Skeletal muscle cell (primary cell): ENCODE measurements around the gene DENND2D.

Source experiments
- DNase-seq: peaks from one replicate; pipeline ENCODE4 v3.0.0-alpha.2; 2010; ENCODE audit warnings: low read depth
- H3K4me3 ChIP-seq: 2 replicates; pipeline ENCODE4 v1.5.1; 2011; ENCODE audit warnings: low read depth, mild to moderate bottlenecking, control low read depth, low read length, moderate library complexity

The DENND2D gene

DNA sequence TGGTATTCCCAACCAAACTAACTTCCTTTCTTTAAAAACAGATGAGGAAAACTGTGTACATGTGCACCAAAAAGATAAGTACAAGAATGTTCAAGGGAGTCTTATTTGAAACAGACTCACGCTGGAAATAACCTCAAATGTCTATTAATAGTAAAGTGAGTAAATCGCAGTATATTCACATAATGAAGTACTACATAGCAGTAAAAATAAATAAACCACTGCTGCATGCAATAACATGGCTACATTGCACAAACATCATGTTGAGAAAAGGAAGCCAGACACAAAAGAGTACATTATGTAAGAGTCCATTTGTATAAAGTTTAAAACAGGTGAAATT, 5.2 kb upstream of the DENND2D start:
- no peak for DNase-seq
- no peak overlapping the region for H3K4me3 ChIP-seq

DNA sequence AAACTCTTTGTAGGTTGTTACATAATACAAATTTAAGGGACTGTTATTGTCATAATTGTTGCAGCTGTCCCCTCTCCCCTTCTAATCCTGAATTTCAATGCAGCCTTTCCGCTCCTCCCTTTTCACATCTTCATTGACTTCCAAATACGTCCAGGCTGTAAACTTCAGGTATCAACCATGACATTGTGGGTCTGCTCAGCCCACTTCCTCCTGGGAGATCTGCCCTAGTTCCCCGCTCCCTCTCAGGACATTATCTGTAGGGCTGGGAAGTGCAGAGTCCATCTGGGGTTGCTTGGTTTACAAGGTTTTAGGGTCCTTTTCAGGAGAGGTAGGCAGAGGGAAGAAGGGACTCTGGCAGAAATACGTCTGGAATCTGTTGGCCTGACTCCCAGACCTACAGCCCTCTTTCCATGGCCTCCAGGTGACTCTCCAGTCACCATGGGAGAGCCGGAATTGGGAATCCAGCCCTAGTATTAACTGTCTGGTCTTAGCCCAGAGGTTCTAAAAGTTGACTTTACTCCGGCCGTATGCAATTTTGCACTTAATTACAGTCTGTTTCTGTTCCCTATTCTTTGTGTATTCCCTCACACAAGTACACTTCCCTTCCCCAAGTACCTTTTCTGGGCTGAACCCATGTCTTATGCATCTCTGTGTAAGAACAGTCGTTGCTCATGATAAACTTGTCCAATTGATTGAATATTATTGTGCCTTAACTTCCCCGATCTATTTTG, 4.7 kb upstream of the DENND2D start:
- no peak overlapping the region for H3K4me3 ChIP-seq
- no peak for DNase-seq

DNA sequence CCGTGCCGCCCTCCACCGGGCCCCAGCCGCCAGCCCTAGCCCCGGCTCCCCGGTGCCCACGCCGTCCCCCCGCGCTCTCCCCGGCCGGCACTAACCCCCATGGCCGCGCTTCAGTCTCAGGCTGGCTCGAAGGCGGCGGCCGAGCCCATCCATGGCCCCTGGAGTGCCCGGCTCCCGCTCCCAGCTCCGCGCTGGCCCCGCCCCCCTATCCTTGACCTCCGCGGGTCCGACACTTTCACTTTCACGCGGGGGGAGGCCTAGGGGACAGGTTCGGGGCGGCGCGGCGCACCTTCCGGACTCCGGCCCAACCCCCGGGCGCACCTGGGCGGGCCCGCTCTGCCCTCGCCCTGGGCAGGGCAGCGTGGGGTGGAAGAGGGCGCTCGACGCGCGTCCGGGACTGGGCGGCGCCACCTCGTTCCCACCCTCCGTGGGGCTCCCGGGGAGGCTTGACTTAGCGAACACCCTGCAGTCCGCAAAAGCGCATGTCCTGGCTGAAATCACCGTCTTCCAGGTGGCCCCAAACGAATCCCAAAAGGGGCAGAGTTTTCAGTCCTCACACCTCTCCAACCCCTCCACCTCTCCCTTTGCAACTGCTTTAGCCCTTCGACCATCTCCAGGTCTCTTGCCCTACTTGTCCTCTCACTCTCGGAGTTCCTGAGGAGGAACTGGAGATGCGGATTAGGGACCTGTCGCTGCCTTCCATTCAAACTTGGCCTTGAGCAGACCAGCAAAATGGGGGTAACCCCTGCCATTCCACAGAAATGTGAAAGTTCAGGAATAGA, 3.9 kb upstream of the DENND2D start:
- DNase-seq: no peak

DNA sequence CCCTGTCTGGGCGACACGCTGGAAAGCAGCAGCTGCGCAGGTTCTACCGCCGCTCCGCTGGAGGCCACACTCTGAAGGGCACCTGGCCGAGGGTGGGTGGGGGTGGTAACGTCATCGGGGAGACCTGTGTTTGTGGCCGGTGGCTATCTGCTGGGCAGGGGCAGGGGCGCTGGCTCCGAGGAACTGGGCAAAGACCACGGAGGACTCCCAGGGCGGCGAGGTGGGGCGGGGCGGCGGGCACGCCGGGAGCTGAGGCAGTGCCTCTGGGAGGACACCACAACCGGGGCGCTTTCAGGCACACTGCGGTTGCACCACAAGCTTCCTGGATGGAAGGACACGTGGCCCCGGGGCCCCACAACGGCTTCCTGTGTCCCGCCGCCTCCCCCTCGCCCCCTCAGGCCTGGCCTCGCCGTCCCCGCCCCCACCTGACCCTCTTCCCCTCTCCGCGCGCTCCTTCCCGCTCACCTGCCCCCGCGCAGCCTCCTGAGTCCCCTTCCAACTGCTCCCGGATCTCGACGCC, 3.3 kb upstream of the DENND2D start:
- H3K4me3 ChIP-seq: peak overlapping the region; percentile 59
- DNase-seq: no peak

More for the DNA sequence above, 3.9 kb upstream of the DENND2D start:
- peak overlapping the region; percentile 59 for H3K4me3 ChIP-seq

DNA sequence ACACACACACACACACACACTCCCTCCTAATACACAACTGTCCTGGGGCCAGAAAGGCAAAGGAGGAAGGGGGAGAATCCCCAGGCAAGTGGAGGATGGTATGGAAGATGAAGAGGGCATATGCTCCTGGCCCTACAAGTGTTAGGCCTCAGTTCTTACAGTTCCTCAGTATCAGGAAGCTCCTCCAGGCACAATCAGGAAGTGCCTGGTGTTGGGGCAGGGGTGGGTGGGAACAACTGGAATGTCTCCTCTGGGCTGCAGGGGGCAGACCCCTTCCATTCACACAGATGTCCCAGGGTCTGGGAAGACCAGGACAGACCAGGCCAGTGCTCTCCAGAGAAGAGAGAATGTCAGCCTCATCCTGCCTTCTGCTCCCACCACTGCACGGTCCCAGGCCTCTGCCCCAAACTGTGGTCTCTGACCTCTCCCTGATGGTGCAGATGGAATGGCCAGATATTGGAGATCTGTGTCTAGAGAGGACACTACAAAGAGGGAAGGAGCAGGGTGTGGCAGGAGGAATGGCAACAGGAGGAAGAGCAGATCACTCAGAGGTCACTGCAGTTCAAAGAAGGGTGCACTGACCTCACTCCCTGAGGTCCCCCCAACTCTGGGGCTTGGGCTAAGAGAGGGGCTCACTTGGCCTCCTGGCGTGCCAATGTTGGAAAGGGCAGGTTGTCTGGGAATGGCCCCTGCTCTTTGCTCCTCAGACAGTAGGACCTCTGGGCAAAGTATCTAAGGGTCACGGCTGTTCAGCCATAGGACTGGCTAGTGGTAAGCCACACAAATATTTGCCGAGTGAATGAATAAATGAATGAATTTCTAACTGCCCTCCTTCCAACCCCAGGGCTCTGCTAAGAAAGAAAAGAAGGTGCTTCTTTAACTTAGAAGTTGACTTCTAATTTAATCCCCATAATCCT, 2.5 kb upstream of the DENND2D start:
- no peak for DNase-seq
- H3K4me3 ChIP-seq: no peak overlapping the region

DNA sequence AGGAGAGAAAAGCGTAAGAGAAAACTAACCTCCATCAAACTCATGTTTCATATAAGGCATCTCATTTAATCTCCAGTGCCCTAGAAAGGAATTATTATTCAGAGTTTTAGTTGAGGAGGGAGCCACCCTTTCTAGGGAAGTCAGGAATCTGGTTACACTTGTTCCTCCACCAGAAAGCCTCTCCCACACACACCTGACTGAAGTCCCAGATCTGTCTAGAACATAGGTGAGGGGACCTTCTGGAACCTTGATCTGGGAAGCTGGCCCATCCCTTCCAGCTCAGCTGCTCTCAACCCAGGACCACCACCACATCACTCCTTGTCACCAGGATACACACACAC, 1.9 kb upstream of the DENND2D start:
- DNase-seq: no peak
- no peak overlapping the region for H3K4me3 ChIP-seq

DNA sequence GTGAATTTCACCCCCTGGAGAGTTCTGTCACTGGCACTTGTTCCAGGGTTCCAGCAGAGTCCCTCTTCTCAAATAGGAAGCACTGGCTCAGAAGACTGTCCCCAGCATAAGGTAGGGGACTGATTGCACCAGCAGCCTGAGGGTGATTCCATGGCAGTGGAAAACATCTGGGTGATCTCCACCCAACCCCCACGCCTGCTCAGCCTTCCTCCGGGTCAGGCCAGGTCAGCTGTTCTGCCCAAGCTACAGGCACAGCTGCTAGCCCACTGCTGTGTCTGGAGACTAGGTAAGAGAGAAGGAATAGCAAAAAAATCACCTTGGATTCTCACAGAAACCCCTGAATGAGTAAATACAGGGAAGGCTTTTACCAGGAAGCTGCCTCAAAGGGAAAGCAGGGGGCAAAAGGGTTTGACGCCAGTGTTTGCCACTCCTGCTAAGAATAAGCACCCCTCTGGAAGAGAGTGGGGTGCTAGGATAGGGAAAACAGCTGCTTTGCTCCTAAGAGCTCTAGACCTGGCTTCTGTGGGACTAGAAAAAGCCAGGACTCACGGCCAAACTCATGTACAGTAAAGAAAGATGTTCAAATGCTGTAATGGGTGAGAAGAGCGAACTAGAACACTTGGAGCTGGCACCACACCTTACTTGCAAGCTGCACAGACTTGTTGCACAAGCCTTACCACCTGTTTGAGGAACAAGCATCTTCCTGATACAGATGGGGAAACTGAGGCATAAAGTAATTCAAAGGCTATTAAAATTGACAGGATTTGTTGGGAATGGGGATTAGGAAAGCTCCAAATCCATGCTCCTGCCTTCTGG, 1.0 kb upstream of the DENND2D start:
- DNase-seq: no peak
- H3K4me3 ChIP-seq: no peak overlapping the region

DNA sequence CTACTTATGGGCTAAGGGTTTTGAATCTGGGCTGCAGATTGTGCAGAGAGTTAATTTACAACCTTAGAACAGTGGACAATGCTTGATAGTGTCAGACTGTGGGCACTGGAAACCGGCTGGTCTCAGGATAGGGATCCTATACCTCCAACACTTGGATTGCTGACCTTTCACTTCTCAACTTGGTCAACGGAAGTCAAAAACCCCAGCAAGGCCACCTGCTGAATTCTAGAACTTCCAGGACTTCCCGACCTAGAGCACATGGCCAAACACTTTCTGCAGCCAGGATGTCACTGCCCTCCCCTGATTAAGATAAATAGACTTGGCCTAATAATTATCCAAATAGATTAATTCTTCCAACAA, 336 bp upstream of the DENND2D start:
- H3K4me3 ChIP-seq: no peak overlapping the region
- no peak for DNase-seq

DNA sequence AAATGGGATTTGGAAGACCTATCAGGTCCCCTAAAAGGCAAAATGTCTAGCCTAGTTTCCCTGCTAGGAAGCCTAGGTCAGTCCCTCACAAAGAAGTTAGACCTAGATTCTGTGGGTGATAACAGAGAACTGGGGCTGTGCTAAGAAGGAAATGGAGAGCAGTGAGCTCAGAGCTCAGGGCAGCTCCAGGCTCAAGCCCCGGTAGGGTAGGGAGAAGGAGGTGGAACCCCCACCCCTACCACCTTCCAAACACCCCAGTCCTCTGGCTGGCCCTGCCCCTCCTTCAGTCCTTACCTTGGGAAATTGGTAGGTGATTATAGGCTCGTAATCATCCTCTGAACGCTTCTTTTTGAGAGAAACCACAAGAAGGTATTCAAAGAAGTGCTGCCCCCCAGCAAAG, 1.1 kb downstream of the DENND2D start:
- no peak for DNase-seq
- H3K4me3 ChIP-seq: no peak overlapping the region

DNA sequence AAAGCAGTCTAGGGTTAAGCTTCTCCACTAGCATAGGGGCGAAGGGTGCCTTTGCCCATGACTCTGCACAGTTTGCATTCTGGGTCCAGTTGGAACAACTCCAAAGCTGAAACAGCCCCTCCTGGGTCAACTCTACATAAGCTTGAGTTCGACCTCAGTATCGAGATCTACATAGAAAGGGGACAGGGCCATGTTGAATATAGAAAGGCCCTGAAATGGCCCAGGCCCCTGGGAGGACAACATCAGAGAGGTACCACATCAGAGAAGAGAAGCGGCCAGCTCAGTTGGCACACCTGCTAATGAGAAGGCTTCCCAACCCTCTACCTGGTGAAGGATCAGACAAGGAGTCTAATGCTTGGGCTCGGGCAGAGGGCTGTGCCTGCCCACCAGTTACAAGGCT, 1.6 kb downstream of the DENND2D start:
- no peak overlapping the region for H3K4me3 ChIP-seq
- no peak for DNase-seq

DNA sequence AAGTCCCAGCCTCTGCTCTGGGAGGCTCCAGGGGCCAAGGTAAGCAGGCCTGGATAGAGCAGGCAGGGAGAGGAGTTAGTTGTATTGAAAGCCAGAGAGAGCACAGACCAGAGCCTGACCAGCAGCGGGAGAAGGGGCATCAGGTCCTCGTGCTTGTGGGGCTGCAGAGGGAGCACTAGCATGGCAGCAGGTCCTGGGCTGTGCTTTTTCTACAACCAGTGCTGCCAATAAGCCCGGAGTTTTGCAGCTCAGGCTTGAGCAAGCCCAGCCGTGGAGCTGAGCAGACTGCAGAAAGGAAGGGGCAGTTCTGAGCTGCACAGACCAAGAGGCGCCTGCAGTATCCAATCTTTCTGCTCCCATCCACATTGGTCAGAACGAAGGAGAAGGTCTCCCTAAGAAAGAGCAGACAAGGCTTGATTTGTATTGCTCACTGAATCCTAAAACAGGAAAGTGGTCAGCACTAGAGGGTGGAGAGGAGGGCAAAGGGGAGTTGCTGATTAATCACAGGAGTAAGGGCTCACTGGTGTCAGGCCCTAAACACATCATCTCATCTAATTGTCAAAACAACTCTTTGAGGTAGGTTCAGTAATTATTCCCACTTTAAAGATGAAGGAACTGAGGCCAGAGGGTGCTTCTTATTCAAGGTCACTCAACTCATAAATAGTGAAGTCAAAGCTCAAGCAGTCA, 2.7 kb downstream of the DENND2D start:
- no peak overlapping the region for H3K4me3 ChIP-seq
- DNase-seq: no peak

DNA sequence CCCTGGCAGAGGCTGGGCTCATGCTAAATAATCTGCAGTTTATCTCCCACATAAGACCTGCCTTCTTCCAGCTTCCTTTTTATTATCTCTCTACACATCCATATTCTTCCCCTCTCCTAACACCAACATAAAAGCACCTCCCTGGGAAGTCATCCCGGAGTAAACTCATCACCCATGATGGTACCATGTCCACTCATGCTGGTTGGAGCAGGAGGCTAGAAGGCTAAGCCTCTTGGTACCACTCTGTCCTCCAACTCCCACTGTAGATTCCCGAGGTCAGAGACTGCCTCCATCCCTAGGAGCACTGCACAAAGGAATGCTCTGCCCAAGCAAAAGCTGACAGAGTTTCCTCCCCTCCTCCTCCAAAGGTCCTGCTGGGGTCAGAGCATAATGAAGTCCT, 4.2 kb downstream of the DENND2D start:
- H3K4me3 ChIP-seq: no peak overlapping the region
- no peak for DNase-seq

DNA sequence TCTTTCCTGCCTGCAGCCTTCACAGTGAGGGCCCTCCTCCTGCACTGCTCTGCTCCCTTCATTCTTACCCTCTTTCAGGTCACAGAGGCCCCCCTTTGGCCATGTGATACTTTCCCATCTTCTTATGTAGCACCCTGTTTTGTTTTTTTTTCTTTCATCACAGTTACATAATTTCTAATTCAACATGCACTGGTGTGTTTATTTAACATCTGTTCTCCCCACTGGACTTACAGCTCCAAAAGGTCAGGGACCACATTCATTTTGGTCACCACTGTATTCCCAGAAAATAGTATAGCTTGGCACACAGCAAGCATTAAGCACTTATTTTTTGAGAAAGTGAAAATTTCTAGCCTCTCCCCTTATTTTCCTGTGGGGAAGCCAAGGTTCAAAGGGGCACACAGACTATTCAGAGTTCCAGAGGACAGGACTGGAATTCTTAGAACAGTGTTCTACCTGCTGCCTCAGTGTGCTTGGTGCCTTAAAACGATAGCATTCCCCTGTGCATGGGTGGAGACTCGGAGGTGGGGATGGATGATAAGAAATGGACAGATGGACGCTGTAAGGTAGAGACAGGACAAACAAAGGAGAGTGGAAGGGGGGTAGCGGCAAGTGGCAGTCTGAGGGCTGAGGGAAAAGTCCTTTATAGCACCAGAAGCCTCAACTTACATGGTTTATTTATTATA, 5.3 kb downstream of the DENND2D start:
- no peak overlapping the region for H3K4me3 ChIP-seq
- no peak for DNase-seq

DNA sequence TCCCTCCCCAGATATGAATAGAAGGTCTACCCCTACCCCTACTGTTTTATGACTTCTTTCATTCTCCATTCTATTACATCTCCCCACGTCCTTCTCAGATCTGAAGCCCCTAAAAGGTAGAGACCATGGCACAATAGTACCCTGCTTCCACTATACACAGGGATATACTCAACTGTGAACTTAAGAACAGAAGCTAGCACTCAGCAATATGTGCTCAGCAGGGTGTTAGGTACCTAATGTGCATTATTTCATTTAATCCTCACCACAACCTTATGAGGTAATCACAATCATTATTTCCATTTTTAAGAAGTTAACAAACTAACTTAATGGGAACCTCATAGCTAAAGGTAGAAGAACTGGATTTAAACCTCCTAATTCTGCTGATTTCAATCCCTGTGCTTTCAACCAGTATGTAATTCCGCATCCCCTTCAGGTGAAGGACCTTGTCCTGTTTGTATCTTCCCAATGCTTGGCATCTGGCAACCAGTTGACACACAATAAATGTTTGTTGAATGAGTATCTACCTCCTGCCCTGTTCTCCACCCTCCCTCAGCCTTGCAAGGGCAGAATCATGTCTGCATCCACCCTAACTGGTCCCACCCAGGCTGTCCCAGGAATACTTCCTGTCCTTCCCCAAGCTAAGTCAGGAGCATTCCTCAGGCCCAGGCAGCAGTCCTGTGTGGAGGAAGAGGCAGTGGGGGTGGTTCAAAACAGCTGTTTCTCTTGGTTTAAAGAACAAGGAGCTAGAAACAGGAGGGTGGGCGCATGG, 6.5 kb downstream of the DENND2D start:
- no peak overlapping the region for H3K4me3 ChIP-seq
- no peak for DNase-seq

DNA sequence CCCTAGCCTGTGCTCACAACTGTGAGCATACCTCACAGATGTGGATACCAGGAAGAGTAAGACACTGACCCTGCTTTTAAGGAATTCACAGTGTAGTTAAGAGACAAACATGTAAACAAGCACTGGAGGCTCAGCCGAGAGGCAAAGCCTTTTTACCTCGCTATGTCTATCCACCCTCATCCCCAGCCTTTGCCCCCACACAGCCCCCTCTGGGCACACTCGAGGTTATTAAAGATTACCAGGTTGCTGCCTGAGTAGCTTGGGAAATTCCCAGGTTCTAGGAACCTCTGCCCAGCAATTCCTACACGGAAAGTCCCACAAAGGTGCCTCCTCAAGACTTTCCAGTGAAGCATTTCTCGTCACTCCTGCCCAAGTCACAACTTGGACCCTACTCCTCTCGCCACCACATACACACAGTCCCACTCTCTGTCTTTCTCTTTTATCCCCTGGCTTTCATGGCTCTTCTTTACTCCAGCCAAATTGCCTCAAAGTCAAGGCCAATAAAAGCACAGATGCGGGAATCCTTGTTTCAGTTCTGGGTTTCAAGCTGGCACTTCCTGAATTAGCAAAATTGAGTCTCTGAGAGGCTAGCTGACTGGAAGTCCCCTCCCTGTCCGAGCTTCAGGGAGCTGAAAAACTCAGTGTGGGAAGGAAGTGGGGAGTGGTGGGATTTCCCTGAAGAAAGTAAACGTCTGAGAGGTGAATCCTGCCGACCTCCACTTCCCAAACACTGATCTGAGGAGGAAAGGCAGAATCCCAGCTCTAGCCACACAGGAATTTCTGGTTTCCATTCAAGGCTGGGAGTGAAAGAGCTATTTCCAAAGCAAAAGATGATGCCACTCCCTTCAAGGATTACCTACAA, 7.6 kb downstream of the DENND2D start:
- no peak for DNase-seq
- no peak overlapping the region for H3K4me3 ChIP-seq

DNA sequence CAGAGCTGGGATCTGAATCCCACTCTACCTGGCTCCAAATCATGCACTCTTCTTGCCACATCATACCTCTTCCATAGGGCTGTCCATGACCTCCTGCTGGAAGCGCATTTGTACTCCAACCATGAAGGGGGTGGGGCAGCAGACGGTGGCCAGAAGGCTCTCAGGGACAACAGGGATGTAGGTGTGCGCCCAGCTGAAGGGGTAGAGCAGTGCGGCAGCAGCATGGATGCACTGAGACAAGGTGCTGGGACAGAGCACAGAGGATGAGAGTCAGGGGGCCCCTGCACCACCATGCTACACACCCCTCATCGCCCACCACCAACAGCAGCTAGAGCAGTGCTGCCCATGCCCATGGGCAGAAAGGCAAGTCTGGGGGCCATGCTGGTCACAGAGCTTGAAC, 8.4 kb downstream of the DENND2D start:
- no peak overlapping the region for H3K4me3 ChIP-seq

DNA sequence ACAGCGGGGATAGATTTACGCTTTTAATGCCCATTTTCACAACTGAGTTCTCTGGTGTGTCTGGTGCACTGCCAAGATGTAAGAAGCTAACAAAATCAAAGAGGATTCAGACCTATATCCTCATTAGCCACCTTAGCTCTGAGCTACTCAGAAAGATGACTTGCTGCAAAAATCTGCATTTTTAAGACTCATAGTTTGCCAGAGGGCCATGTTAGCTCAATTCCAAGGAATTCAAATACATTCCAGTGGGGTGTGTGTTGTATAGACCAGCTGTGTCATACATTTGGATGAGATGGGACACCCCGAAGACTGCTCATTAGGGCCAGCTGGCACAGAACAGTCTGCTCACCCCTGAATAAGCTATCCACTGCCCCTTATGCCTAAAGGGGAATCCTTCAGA, 8.9 kb downstream of the DENND2D start:
- peak; percentile 30 for DNase-seq
- no peak overlapping the region for H3K4me3 ChIP-seq

More for the DNA sequence above, 8.4 kb downstream of the DENND2D start:
- no peak for DNase-seq
